Neural progenitor cell (in vitro differentiated cells): ENCODE results near the gene TMEM53.

Source experiments
- EZH2 ChIP-seq: fragments of 200-600 bp; sonication (generic); IDR thresholded peaks from 2 replicates; pipeline ENCODE4 v1.6.1; 2017; ENCODE audit warnings: antibody characterized with exemption, mild to moderate bottlenecking, moderate library complexity
- TF ChIP-seq, protein P1 (sequence below): fragments of 200-600 bp; sonication (generic); IDR thresholded peaks from 2 replicates; pipeline ENCODE4 v1.5.1; 2017; ENCODE audit warnings: antibody characterized with exemption, mild to moderate bottlenecking

DNA sequence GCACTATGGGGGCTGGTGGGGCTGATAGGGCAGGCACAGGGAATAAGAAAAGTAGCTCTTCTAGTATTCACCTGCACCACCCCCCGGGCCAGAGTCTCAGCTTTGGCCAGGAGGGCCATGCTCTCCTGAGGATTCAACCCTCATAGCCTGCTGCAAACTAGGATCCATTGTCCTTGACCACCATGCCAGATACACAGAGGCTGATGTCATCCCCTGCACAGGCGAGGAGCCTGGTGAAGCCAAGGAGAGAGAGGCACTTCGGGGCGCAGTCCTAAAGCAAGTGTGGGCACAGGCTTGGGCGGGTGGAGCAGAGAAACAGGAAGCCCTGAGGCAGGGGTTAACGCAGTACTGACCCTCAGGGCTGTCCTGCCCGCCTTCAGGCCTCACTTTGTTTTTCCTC, 29.5 kb downstream of the TMEM53 start:
- no peak for TF ChIP-seq EZH2
- TF ChIP-seq, protein P1, sequence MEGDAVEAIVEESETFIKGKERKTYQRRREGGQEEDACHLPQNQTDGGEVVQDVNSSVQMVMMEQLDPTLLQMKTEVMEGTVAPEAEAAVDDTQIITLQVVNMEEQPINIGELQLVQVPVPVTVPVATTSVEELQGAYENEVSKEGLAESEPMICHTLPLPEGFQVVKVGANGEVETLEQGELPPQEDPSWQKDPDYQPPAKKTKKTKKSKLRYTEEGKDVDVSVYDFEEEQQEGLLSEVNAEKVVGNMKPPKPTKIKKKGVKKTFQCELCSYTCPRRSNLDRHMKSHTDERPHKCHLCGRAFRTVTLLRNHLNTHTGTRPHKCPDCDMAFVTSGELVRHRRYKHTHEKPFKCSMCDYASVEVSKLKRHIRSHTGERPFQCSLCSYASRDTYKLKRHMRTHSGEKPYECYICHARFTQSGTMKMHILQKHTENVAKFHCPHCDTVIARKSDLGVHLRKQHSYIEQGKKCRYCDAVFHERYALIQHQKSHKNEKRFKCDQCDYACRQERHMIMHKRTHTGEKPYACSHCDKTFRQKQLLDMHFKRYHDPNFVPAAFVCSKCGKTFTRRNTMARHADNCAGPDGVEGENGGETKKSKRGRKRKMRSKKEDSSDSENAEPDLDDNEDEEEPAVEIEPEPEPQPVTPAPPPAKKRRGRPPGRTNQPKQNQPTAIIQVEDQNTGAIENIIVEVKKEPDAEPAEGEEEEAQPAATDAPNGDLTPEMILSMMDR, result no peak
